CD4-positive, CD25-positive, alpha-beta regulatory T cell (primary cell): ENCODE measurements around the gene PMPCA. TPM values are rescaled to one million over a fixed set of nuclear protein-coding genes. Genes with fewer than 3 reads are reported as not detected.

ENCODE experiments used
- ATAC-seq, 2 donors: fragments of 150-1000 bp; cut with Tn5 transposase; one replicate each; pipeline ENCODE4 v1.10.0; 2021; ENCODE audit warnings: low read depth in 2 of 2, moderate number of reproducible peaks in 2 of 2, moderate library complexity in 1 of 2
- DNase-seq, 3 donors: peaks; one replicate each; pipeline versions ENCODE4 v3.0.0 to v3.0.0-alpha.2; 2012 to 2022; ENCODE audit warnings: mixed read lengths in 1 of 3
- H3K27ac ChIP-seq: one replicate; pipeline ENCODE4 v1.7.0; 2013; ENCODE audit warnings: mild to moderate bottlenecking, low read length; ENCODE audit not compliant: insufficient read depth, poor library complexity, severe bottlenecking
- H3K27me3 ChIP-seq: one replicate; pipeline ENCODE4 v1.7.0; 2013; ENCODE audit warnings: low read length; ENCODE audit not compliant: control insufficient read depth, insufficient read depth
- H3K36me3 ChIP-seq: one replicate; pipeline ENCODE4 v1.7.0; 2013; ENCODE audit warnings: mild to moderate bottlenecking, low read length, moderate library complexity; ENCODE audit not compliant: control insufficient read depth, insufficient read depth
- H3K4me1 ChIP-seq: 2 replicates; pipeline ENCODE4 v1.7.0; 2013; ENCODE audit warnings: mild to moderate bottlenecking, low read length; ENCODE audit not compliant: insufficient read depth, control insufficient read depth, poor library complexity, severe bottlenecking
- H3K4me3 ChIP-seq: one replicate; pipeline ENCODE4 v1.7.0; 2013; ENCODE audit warnings: low read depth, mild to moderate bottlenecking, low read length, moderate library complexity
- H3K9me3 ChIP-seq, 2 experiments: 1 replicate in 1 of 2; 2 replicates in 1 of 2; pipeline ENCODE4 v1.7.0; 2013; ENCODE audit warnings: low read length in 2 of 2, mild to moderate bottlenecking in 1 of 2, moderate library complexity in 1 of 2; ENCODE audit not compliant: control insufficient read depth in 2 of 2
- H3K27ac Mint-ChIP-seq, 3 donors: one replicate each; pipeline ENCODE4 v1.8.0; 2020 to 2022; ENCODE audit warnings: mild to moderate bottlenecking in 3 of 3, mixed read lengths in 3 of 3, moderate library complexity in 2 of 3
- H3K27me3 Mint-ChIP-seq: one replicate; pipeline ENCODE4 v1.8.0; 2022; ENCODE audit warnings: mild to moderate bottlenecking, mixed read lengths
- H3K36me3 Mint-ChIP-seq: one replicate; pipeline ENCODE4 v1.8.0; 2020; ENCODE audit warnings: mixed read lengths
- H3K4me1 Mint-ChIP-seq, 4 donors: one replicate each; pipeline ENCODE4 v1.8.0; 2020 to 2022; ENCODE audit warnings: mixed read lengths in 4 of 4, mild to moderate bottlenecking in 1 of 4
- H3K4me3 Mint-ChIP-seq, 4 donors: one replicate each; pipeline ENCODE4 v1.8.0; 2020 to 2022; ENCODE audit warnings: mild to moderate bottlenecking in 4 of 4, mixed read lengths in 4 of 4, moderate library complexity in 3 of 4
- H3K9me3 Mint-ChIP-seq, 7 donors: one replicate each; pipeline ENCODE4 v1.8.0; 2020 to 2022; ENCODE audit warnings: mixed read lengths in 7 of 7, mild to moderate bottlenecking in 3 of 7, moderate library complexity in 2 of 7
- polyA plus RNA-seq, 4 donors: library from polyadenylated mRNA; unstranded; fragments of 300-500 nt; fragmentation: Illumina TruSeq; gene quantifications; one replicate each; pipeline ENCODE4 v1.2.3, GENCODE V29; 2021
- total RNA-seq: library from RNA; stranded (reverse); gene quantifications from one replicate; pipeline ENCODE4 v1.2.3, GENCODE V29; 2022

PMPCA gene
- total and polyA plus RNA-seq, 5 donors from 2014 or later: 36.5 to 86.2 (median 39.2) TPM

DNA sequence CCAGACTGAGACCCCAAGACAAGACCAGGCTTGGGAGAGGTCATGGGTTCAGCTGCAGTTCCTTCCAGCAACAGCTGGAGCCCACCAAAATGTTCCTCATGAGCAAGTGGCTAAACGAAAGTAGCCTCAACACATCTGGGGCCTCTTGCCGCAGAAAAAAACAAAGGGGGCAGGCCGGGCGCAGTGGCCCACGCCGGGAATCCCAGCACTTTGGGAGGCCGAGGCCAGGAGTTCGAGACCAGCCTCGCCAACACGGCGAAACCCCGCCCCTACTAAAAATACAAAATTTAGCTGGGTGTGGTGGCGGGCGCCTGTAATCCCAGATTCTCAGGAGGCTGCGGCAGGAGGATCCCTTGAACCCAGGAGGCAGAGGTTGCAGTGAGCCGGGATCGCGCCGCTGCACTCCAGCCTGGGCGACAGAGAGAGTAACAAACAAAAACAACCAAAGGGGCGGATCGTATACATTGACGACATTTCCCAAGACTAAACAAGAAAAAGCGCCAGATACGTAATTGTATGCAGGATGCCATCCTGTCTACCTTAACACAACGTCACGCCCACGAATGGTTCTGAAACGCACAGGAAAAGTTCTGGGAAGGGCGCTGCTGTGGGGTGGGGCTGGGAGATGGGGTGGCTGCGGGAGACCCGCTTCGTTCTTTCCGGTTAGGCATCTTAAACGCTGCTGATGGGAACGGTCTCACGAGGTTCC lies 27.5 kb downstream of the PMPCA start:
- peak overlapping the region; percentile 32 to 81 (median 69) for H3K27ac Mint-ChIP-seq
- peaks cover 4% of the 10 kb centered on the region for H3K27me3 Mint-ChIP-seq
- Histone ChIP-seq H3K4me3 (peak overlapping the region; percentile 56), H3K36me3 (peaks cover 9% of the 10 kb centered on the region), H3K27ac (peak overlapping the region; percentile 65), H3K4me1 (peaks cover 33% of the 10 kb centered on the region), H3K27me3 (no peaks in the 10 kb centered on the region), H3K9me3 (no peaks in the 10 kb centered on the region)
- peak in 1 of 3 donors; percentile 14 for DNase-seq
- peaks cover 0 to 29% (median 19%) of the 10 kb centered on the region in 4 donors for H3K4me1 Mint-ChIP-seq
- peaks cover 0 to 2% (median 0%) of the 10 kb centered on the region in 7 donors for H3K9me3 Mint-ChIP-seq
- H3K36me3 Mint-ChIP-seq: peaks cover 16% of the 10 kb centered on the region
- peak overlapping the region; percentile 87 to 95 (median 92) for H3K4me3 Mint-ChIP-seq
- ATAC-seq: no peak

DNA sequence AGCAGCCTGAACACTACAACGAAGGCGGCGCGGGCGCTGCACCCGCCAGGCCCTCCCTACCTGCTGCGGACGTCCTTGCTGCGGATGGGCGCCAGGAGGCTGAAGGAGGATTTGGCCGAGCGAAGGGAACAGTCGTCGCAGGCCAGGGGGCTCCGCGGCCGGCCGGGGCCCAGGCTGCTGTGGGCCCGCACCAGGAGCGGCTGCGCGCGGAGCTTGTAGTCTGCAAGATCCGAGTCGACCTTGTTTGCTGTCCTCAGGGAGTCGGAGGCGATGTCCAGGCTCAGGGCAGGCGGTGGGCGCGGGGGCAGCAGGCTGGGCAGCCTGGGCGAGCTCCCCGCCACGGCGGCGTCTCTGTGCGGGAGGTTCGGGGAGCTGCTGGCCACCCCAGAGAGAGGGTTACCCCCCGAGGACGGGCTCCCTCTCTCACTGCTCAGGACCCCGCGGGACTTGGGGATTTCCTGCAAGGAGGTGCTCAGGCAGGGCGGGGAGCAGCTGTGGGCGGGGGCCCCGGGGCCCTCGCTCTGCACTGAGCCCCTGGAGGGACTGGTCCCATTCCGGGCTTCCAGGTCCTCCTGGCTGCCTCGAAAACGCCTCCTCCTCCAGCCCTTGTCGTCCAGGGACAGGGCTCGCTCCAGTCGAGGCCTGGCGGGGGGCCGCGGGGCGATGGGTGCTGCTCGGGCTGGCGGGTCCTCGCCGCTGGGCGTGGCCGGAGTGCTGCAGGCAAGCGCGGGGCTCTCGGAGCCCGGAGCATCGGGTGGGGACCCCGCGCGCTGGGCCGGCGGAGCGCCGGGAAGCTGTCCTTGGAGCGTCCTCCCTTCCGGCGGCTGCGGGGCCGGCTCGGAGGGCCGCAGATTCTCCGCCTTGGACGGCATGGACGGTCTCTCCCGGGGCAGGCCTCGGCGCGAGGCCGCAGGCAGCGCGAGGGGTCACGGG lies 28.4 kb downstream of the PMPCA start:
- Histone ChIP-seq H3K9me3 (no peaks in the 10 kb centered on the region), H3K4me3 (peak overlapping the region; percentile 56), H3K27me3 (no peaks in the 10 kb centered on the region), H3K36me3 (peaks cover 18% of the 10 kb centered on the region), H3K27ac (peak overlapping the region; percentile 65), H3K4me1 (peaks cover 33% of the 10 kb centered on the region)
- peaks cover 0 to 2% (median 0%) of the 10 kb centered on the region in 7 donors for H3K9me3 Mint-ChIP-seq
- peak overlapping the region in 2 of 3 donors; percentile 69 to 81 for H3K27ac Mint-ChIP-seq
- peak; percentile 59 to 64 for ATAC-seq
- peaks cover 0 to 32% (median 19%) of the 10 kb centered on the region in 4 donors for H3K4me1 Mint-ChIP-seq
- peaks cover 19% of the 10 kb centered on the region for H3K36me3 Mint-ChIP-seq
- H3K27me3 Mint-ChIP-seq: peaks cover 4% of the 10 kb centered on the region
- H3K4me3 Mint-ChIP-seq: peak overlapping the region; percentile 87 to 95 (median 92)
- DNase-seq: peak; percentile 41 to 68 (median 44)

DNA sequence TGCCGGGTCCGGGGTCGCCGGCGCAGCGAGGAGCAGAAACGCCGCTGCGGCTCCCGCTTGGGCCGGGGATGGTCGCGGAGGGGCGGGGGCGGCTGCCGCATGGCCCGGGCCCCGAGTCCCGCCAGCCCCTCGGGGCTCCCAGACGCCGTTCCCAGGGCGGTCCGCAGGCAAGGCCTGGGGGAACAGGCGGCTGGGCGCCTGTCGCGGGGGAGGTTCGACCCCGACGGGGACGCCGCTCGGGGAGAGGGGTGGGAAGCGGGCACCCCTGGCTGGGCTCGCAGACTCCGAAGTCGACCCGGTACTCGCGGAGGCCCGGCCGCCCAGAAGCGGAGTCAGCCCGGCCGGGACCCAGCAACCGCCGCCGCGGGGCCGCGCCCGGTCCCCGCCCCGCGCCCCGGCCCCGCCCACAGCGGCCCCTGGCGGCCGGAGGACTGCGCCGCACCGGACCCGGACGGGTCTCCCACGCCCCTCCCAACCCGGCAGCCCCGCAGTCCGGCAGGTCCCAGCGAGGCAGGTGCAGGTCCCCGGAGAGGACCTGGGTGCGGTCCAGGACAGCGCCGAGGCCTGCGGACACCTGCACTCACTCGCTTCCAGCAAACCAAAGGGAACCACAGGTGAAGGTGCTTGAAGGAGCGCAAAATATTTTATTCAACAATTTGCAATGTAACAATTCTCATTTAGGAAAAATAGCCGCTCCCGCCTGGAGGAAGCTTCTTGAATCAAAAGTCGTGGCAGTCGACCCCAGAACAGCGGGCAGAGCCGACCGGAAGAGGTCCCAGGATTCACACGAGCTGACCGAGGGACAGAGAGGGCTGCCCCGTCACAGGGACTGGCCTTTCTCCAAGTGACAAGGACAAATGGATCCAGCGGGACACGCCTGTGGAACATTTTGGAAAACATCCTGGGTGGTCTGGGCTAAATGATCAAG lies 29.3 kb downstream of the PMPCA start, which contains the start of gene INPP5E:
Gene INPP5E (minus strand): TSS at position 365 of the 928 bp plus-strand sequence. CDS start 426 bp downstream, outside the sequence.
- peaks cover 0 to 2% (median 0%) of the 10 kb centered on the region in 7 donors for H3K9me3 Mint-ChIP-seq
- H3K4me1 Mint-ChIP-seq: peaks cover 0 to 32% (median 19%) of the 10 kb centered on the region in 4 donors
- H3K36me3 Mint-ChIP-seq: peaks cover 22% of the 10 kb centered on the region
- Histone ChIP-seq H3K27me3 (no peaks in the 10 kb centered on the region), H3K36me3 (peaks cover 24% of the 10 kb centered on the region), H3K9me3 (no peaks in the 10 kb centered on the region), H3K4me3 (peak within 1 kb of the TSS; percentile 56), H3K27ac (peak within 1 kb of the TSS; percentile 65), H3K4me1 (peaks cover 33% of the 10 kb centered on the region)
- peak within 1 kb of the TSS; percentile 87 to 95 (median 92) for H3K4me3 Mint-ChIP-seq
- H3K27ac Mint-ChIP-seq: peak within 1 kb of the TSS in 1 of 3 donors; percentile 79
- DNase-seq: peak; percentile 73 to 84 (median 76)
- H3K27me3 Mint-ChIP-seq: peaks cover 4% of the 10 kb centered on the region
- peak; percentile 82 to 85 for ATAC-seq

DNA sequence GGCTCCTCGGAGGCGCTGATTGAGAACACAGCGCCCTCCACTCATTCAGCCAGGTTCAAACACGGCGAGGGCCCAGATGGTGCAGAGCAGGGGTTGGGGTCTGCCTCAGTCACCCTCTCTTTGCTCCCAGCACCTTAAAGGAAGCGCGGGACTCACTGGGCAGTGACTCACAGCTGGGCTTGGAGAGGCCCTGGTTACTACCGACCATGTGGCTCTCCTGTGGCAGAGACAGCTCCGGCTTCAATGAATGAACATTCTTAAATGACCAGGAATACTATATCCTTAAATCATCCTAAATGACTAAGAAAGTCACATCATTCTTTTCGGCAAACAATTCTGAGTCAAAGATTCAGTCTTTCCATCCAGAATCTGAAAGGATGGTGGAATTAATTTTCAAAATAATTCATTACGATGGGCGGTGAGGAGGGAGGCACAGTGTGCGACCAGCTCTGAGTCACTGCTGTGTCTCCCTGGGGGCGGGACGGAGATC lies 30.8 kb downstream of the PMPCA start:
- peaks cover 4% of the 10 kb centered on the region for H3K27me3 Mint-ChIP-seq
- no peak overlapping the region for H3K4me3 ChIP-seq
- peaks cover 32% of the 10 kb centered on the region for H3K4me1 ChIP-seq
- H3K9me3 ChIP-seq: no peaks in the 10 kb centered on the region
- H3K27ac Mint-ChIP-seq: peak overlapping the region in 1 of 3 donors; percentile 69
- DNase-seq: no peak
- H3K9me3 Mint-ChIP-seq: peaks cover 0 to 2% (median 0%) of the 10 kb centered on the region in 7 donors
- H3K27ac ChIP-seq: no peak overlapping the region
- H3K27me3 ChIP-seq: no peaks in the 10 kb centered on the region
- no peak for ATAC-seq
- peaks cover 35% of the 10 kb centered on the region for H3K36me3 ChIP-seq
- H3K4me1 Mint-ChIP-seq: peaks cover 0 to 26% (median 14%) of the 10 kb centered on the region in 4 donors
- peak overlapping the region in 2 of 4 donors; percentile 26 to 68 for H3K4me3 Mint-ChIP-seq
- H3K36me3 Mint-ChIP-seq: peaks cover 17% of the 10 kb centered on the region

DNA sequence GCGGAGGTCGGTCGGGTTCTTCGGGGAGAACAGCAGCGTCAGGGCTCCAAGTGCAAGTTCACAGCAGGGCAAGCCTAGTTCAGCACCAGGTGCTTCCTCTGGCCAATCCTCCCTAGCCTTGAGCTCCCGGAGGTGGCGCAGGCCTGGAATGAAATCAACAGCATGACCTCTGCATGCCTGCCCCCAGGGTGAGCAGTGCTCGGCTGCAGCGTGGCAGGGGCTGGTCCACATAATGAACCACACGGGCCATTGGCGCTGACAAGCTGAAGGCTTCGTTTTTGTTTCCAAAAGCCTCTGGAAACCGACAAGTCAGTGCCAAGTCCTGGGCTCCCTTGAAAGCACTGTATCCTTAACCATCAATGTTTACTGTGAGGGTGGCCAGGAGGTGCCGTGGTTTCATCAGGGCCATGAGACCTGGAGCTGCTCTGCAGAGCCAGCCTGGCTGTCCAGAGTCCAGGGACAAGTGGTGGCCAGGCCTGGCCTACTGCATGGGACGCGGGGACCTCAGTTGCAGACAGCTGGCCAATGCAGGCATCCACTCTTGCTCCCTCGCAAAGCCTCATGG lies 31.3 kb downstream of the PMPCA start:
- ATAC-seq (no peak), DNase-seq (no peak)
- Histone ChIP-seq H3K4me3 (no peak overlapping the region), H3K27me3 (no peaks in the 10 kb centered on the region), H3K27ac (no peak overlapping the region), H3K9me3 (no peaks in the 10 kb centered on the region), H3K4me1 (peaks cover 27% of the 10 kb centered on the region), H3K36me3 (peaks cover 38% of the 10 kb centered on the region)
- Mint-ChIP-seq H3K9me3 (peaks cover 0 to 2% (median 0%) of the 10 kb centered on the region in 7 donors), H3K4me3 (peak overlapping the region in 2 of 4 donors; percentile 26 to 50), H3K27ac (peak overlapping the region in 1 of 3 donors; percentile 69), H3K36me3 (peaks cover 21% of the 10 kb centered on the region), H3K27me3 (peaks cover 4% of the 10 kb centered on the region), H3K4me1 (peaks cover 0 to 20% (median 10%) of the 10 kb centered on the region in 4 donors)

DNA sequence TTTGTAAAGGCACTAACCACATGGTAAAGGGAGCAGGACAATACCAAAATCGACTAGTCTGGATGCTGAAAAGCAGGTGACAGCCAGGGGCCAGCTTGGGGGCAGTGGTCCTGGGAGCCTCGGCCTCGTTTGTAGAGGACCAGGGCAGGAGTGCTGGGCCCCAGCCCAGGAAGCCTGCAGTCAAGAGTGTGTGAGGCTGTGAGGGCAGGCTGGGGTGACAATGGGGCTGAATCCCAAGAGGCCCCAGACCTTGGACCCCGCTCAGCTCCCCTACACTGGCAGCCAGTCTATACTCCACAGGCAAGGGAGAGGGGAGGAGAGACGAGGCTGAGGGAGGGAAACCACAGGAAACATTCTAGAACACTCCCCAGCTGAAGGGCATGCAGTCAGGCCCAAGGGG lies 31.8 kb downstream of the PMPCA start:
- peaks cover 0 to 2% (median 0%) of the 10 kb centered on the region in 7 donors for H3K9me3 Mint-ChIP-seq
- Histone ChIP-seq H3K27me3 (no peaks in the 10 kb centered on the region), H3K36me3 (peaks cover 43% of the 10 kb centered on the region), H3K27ac (no peak overlapping the region), H3K4me1 (peaks cover 22% of the 10 kb centered on the region), H3K9me3 (no peaks in the 10 kb centered on the region), H3K4me3 (no peak overlapping the region)
- H3K27ac Mint-ChIP-seq: peak overlapping the region in 1 of 3 donors; percentile 71
- H3K4me1 Mint-ChIP-seq: peaks cover 0 to 15% (median 6%) of the 10 kb centered on the region in 4 donors
- ATAC-seq: no peak
- H3K36me3 Mint-ChIP-seq: peaks cover 22% of the 10 kb centered on the region
- H3K27me3 Mint-ChIP-seq: peaks cover 4% of the 10 kb centered on the region
- no peak for DNase-seq
- no peak overlapping the region for H3K4me3 Mint-ChIP-seq
